ENCODE results near the gene WDR82. TPM values are rescaled to one million over a fixed set of nuclear protein-coding genes. Genes with fewer than 3 reads are reported as not detected.

The WDR82 gene
- total RNA-seq, 3 donors from 2014 or later: 49.6 to 53.1 (median 52.1) TPM

GRCh38 chr3:52318186-52318816, 39.9 kb upstream of the WDR82 start:
- TF ChIP-seq POLR2AphosphoS5 (IDR thresholded peaks at IDR 0.05) (no peak), POLR2A (IDR thresholded peaks at IDR 0.05) (no peak), CTCF (IDR thresholded peaks at IDR 0.05) (no peak)
- H3K9me3 ChIP-seq: no peaks in the 10 kb centered on the region
- no peak overlapping the region for H3K4me3 ChIP-seq
- H3K27ac ChIP-seq: no peak overlapping the region
- no peaks in the 10 kb centered on the region for H3K36me3 ChIP-seq
- intact Hi-C loops (cut with DNase I; ENCODE audit: low total_unique reads): no loop called here
- no peaks in the 10 kb centered on the region for H3K4me1 ChIP-seq
- DNase-seq (ENCODE audit: low spot score in 2 of 2): no peak
- no peaks in the 10 kb centered on the region for H3K27me3 ChIP-seq

DNA sequence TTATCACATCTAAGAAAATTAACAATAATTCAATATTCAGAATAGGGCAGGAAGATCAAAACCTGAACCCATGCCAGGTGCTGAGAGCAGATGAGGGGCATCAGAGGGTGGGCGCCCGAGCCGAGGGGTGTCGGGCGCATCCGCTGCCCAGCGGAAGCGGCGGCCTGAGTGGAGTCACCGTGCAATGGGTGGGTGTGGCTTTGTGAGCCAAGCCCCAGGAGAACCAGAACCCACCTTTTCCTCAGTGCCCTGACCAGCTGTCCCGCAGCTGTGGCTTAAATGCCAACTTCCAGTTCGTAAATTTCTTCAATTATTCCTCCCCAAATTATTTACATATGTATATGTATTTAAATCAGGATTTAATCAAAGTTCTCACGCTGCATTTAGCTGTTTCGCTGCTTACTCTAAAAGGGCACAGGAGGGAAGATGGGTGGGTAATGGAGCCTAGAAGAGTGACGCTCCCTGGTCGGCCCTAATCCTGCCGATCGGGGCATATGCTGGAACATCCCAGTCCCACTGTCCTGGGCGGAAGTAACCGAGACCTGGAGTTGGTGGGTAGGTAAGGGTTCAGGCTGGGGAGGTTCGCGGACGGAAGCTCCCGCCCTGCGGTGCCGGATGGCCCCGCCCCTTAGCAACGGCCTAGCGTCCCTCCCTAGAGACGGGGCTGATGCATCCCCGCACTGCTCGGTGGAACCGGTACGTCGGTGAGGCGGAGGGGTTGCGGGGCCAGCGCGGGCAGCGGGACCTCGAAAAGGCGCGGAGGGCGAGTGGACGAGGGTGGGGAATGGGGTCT, 39.0 kb upstream of the WDR82 start:
- peak; percentile 41 to 69 for DNase-seq (ENCODE audit: low spot score in 2 of 2)
- peak overlapping the region; percentile 7 to 63 (median 44) for H3K4me3 ChIP-seq

DNA sequence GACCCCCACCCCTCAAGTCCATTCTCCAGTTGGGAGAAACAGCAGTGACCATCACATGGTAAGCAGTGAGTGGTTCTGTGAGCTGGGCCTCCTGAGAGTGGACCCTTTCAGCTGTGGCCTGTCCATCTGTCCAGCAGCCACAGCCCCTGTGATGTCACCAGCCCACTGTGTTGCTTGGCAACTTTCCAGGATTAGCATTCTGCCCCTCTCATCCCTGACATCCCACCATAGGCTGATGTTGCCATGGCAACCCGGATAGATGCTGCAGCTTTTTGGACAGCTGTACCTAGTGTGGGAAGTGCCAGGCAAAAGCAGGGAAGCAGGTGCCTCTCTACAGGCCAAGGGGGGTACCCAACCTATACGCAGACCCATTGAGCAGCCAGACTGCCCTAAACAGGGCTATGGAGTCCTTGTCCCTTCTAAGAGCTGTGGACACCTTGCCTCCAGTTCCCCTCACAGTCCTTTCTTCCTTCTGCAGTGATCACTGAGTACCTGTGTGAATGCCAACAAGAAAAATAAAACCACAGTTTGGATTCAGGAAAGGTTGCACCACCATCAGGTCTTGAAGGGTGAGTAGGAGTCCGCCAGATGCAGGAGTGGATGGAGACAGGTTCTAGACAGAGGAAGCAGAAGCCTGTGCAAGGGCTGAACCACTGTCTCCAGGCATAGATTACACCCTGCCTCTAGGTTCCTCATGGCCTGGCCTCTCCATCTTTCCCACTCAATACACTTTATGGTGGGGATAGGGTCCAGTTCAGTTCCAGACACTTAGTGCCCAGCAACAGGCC, 37.7 kb upstream of the WDR82 start, which contains the start of gene DNAH1:
Gene DNAH1 (plus strand): TSS at position 343 of the 788 bp plus-strand sequence. CDS start 6,124 bp downstream, outside the sequence.
- H3K4me3 ChIP-seq: peak within 1 kb of the TSS in 2 of 3 donors; percentile 44 to 63
- no peak for TF ChIP-seq POLR2AphosphoS5 (IDR thresholded peaks at IDR 0.05)
- no peak for TF ChIP-seq POLR2A (IDR thresholded peaks at IDR 0.05)
- TF ChIP-seq CTCF (IDR thresholded peaks at IDR 0.05): no peak
- intact Hi-C loops (cut with DNase I; ENCODE audit: low total_unique reads): no loop called here
- H3K36me3 ChIP-seq: no peaks in the 10 kb centered on the region
- H3K9me3 ChIP-seq: no peaks in the 10 kb centered on the region
- no peak within 1 kb of the TSS for H3K27ac ChIP-seq
- H3K27me3 ChIP-seq: no peaks in the 10 kb centered on the region
- no peak for DNase-seq (ENCODE audit: low spot score in 2 of 2)
- no peaks in the 10 kb centered on the region for H3K4me1 ChIP-seq

More for the DNA sequence above, 39.0 kb upstream of the WDR82 start:
- TF ChIP-seq POLR2A (IDR thresholded peaks at IDR 0.05) (no peak), POLR2AphosphoS5 (IDR thresholded peaks at IDR 0.05) (no peak), CTCF (IDR thresholded peaks at IDR 0.05) (no peak)
- Histone ChIP-seq H3K4me1 (no peaks in the 10 kb centered on the region), H3K9me3 (no peaks in the 10 kb centered on the region), H3K27ac (peak overlapping the region in 1 of 2 donors; percentile 43), H3K27me3 (no peaks in the 10 kb centered on the region), H3K36me3 (no peaks in the 10 kb centered on the region)
- intact Hi-C loops (cut with DNase I; ENCODE audit: low total_unique reads): no loop called here

- no peak for DNase-seq (ENCODE audit: low spot score in 2 of 2)
- H3K9me3 ChIP-seq: no peaks in the 10 kb centered on the region
- intact Hi-C loops (cut with DNase I; ENCODE audit: low total_unique reads): no loop called here
- H3K4me3 ChIP-seq: no peak overlapping the region
- no peaks in the 10 kb centered on the region for H3K27me3 ChIP-seq
- H3K4me1 ChIP-seq: no peaks in the 10 kb centered on the region
- no peak for TF ChIP-seq POLR2AphosphoS5 (IDR thresholded peaks at IDR 0.05)
- no peak for TF ChIP-seq CTCF (IDR thresholded peaks at IDR 0.05)
- no peak for TF ChIP-seq POLR2A (IDR thresholded peaks at IDR 0.05)
- H3K36me3 ChIP-seq: no peaks in the 10 kb centered on the region
- no peak overlapping the region for H3K27ac ChIP-seq
Observed at GRCh38 chr3:52315006-52315405, 36.6 kb upstream of the WDR82 start.
